Measurements from ENCODE around the gene LCTL.

- TF ChIP-seq CTCF (IDR thresholded peaks at IDR 0.05) (no peak), POLR2A (IDR thresholded peaks at IDR 0.05) (no peak)
Measured at GRCh38 chr15:66523926-66524325, 41.9 kb downstream of the LCTL start.

Data from breast epithelium (tissue), 3 donors.